Stimulated activated CD8-positive, alpha-beta memory T cell treated with anti-CD3 and anti-CD28 coated beads, Interleukin-2, amount 100 ng/mL, for 48 hours (primary cell): Measurements from ENCODE around the gene ZNF683.
A peak's percentile ranks its signal among the peaks of the same experiment; 100 is the strongest.
"Not testable (repeated sequence)": the region's sequence is repeated elsewhere in the genome, so short reads cannot be mapped to it uniquely, and the experiment has no call there.

Experiments
- DNase-seq, 2 donors: peaks; one replicate each; pipeline ENCODE4 v3.0.0-alpha.2; 2020; ENCODE audit warnings: low read depth in 2 of 2

ZNF683 gene

GRCh38 chr1:26385063-26385462, 12.5 kb upstream of the ZNF683 start:
- DNase-seq, result not testable (repeated sequence)

GRCh38 chr1:26384076-26384475, 11.5 kb upstream of the ZNF683 start:
- no peak for DNase-seq

- no peak for DNase-seq
These were observed 6.3 kb upstream of the ZNF683 start for GRCh38 chr1:26378879-26379251.

GRCh38 chr1:26378088-26378878, 5.7 kb upstream of the ZNF683 start:
- peak; percentile 64 to 71 for DNase-seq

GRCh38 chr1:26376050-26376449, 3.5 kb upstream of the ZNF683 start:
- DNase-seq, result no peak

- DNase-seq, result no peak
These were observed 2.5 kb upstream of the ZNF683 start for GRCh38 chr1:26375081-26375480.

- DNase-seq, result not testable (repeated sequence)
These were observed 1.8 kb upstream of the ZNF683 start for GRCh38 chr1:26374361-26374760.

- DNase-seq, result no peak
These were observed 1.2 kb upstream of the ZNF683 start for GRCh38 chr1:26373789-26374188.

GRCh38 chr1:26373281-26373680, 731 bp upstream of the ZNF683 start:
- DNase-seq, result no peak

GRCh38 chr1:26372039-26372438, 511 bp downstream of the ZNF683 start:
- no peak for DNase-seq

GRCh38 chr1:26370591-26371382, 1.8 kb downstream of the ZNF683 start:
- DNase-seq, result no peak

GRCh38 chr1:26368486-26368885, 4.1 kb downstream of the ZNF683 start:
- DNase-seq, result no peak

- no peak for DNase-seq
These were observed 4.5 kb downstream of the ZNF683 start for GRCh38 chr1:26368006-26368405.

GRCh38 chr1:26367441-26367840, 5.1 kb downstream of the ZNF683 start:
- DNase-seq, result no peak

GRCh38 chr1:26364956-26365355, 7.6 kb downstream of the ZNF683 start:
- DNase-seq, result no peak

- DNase-seq, result peak; percentile 82 to 86
These were observed 8.8 kb downstream of the ZNF683 start for GRCh38 chr1:26363549-26364448.

GRCh38 chr1:26362331-26362730, 10.2 kb downstream of the ZNF683 start:
- no peak for DNase-seq

GRCh38 chr1:26361605-26362122, 10.9 kb downstream of the ZNF683 start:
- DNase-seq, result no peak

- no peak for DNase-seq
These were observed 11.5 kb downstream of the ZNF683 start for GRCh38 chr1:26360807-26361604.

- DNase-seq, result peak; percentile 29 to 43
These were observed 12.4 kb downstream of the ZNF683 start for GRCh38 chr1:26359981-26360806.
